GM18508 (cell line): ENCODE measurements around the gene ATP6V1G1.

Experiments
- ATAC-seq: cut with Tn5 transposase; IDR thresholded peaks from one replicate; pipeline ENCODE4 v1.9.1; 2021; ENCODE audit warnings: moderate number of reproducible peaks; ENCODE audit not compliant: insufficient read depth, unreplicated experiment

The ATP6V1G1 gene

DNA sequence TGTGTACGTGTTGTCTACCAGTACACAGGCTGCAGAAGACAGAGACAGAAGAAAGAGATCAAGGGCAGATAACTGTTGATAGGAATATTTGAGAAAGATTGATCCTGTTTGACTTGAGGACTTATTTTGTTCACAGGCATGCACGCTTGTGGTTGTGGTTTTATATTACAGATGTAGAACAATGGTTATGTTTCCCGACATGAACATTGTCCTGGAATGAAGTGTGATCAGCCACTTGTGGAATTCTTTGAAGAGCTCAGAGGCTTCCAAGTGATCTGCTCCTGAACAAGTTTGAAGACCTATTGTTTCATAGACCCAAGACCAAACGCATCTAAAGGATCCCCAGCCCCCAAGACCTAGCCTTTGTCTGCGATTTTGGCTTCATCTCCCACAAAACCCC is 56.3 kb downstream of the ATP6V1G1 start:
- no peak for ATAC-seq
